Smooth muscle cell of the brain vasculature (primary cell): ENCODE results near the gene SNRPA1.

Experiments
- DNase-seq: peaks from one replicate; pipeline ENCODE4 v3.0.0-alpha.2; 2012; ENCODE audit warnings: low read depth, low spot score

SNRPA1 gene

DNA sequence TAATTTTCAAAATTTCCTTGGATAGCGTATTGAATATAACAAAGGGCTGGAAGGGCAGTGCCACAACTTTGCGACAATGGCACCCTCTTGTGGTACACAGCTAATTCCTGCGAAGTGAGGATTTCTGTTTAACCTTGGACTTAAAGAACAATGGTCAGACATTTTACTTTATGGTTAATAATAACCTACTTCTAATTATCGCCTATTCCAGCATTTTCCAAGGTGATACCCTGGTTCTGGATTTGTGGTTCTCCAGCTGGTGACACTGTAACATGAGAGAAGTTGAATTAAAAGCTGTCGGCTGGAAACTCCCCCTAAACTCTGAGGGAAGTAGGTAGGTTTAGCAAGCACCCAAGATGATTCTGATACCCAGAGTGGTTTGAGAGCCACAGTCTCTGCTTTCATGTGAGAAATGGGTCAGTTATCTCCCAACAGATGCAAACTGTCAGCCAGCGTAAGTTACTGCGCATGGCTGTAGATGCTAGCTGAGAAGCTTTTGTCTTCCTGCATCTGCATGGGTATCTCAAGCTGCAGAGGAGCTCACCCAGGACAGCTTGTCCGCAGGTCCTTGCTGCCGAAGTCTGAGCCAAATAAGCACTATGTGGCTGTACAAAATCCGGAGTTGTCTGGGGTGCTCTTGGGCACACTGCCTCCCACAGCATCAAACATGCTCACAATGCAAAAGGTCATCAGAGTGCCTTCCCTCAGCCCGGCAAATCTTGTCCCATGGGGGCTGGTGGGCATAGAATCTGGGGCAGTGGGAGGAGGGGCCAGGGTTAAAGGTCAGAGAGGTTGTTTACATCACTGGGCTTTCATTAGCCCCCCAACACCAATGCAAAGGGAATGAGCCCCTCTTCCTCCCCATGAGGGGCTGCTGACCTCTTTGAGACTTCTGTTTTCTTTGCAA is 36.6 kb downstream of the SNRPA1 start:
- peak; percentile 67 for DNase-seq

DNA sequence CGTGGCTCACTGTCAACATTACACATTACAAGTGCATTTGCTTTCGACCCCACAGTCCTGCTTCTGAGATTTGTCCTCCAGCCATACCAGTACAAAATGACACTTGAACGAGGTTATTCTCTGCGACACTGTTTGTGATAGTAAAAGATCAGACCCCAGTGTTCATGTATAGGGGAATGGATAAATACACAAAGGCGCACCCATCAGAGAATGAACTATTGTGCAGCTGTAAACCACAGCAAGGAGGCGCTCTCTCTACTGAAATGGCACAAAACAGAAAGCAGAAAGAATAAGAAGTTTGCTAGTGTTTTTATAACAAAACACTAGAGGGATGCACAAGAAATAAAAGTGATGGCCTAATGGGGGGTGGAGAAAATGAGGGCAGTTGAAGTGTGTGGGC is 38.3 kb downstream of the SNRPA1 start:
- no peak for DNase-seq

DNA sequence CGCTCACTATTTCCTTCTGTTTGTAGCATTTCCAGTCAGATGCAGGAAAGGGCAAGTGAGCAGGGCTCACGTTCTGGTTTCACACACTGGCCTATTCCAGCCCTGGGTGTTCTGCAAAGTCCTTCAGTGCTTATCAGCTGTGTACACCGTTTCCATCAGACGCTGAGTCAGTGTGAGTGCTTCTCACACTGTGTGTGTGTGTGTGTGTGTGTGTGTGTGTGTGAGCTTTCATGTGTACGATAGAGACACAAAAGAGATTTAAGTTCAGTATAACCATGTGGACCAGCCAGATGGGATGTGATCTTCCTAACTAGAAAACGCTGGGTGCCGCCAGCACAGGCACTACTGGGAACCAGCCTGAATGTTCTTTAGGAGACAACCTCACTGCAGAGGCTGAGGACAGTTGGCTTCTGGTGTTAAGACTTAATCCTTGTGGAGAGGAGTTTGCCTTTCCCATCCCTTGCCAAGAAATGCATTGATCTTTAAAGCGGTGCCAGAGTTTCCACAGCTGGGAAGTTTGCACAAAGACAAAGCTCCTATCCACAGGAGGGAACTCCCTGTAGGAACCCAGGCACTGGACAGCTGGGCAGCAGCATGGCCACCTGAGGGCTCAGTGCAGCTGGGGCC is 39.3 kb downstream of the SNRPA1 start:
- peak; percentile 69 for DNase-seq

DNA sequence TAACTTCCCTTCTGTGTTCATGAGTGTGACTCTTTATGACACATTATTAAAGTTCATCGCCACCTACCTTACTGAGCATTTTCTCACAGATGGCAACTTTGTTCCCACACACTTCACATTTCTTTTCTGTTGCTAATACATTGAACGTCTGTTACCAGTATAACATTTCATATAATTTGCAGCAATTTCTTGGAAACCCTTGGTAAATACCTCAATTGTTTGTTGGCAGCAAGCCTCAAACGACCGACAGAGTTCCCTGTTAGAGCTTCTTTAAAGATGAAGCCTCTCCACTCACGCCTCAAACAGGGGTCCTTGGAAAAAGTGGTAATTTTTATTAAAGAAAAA is 40.0 kb downstream of the SNRPA1 start:
- no peak for DNase-seq

DNA sequence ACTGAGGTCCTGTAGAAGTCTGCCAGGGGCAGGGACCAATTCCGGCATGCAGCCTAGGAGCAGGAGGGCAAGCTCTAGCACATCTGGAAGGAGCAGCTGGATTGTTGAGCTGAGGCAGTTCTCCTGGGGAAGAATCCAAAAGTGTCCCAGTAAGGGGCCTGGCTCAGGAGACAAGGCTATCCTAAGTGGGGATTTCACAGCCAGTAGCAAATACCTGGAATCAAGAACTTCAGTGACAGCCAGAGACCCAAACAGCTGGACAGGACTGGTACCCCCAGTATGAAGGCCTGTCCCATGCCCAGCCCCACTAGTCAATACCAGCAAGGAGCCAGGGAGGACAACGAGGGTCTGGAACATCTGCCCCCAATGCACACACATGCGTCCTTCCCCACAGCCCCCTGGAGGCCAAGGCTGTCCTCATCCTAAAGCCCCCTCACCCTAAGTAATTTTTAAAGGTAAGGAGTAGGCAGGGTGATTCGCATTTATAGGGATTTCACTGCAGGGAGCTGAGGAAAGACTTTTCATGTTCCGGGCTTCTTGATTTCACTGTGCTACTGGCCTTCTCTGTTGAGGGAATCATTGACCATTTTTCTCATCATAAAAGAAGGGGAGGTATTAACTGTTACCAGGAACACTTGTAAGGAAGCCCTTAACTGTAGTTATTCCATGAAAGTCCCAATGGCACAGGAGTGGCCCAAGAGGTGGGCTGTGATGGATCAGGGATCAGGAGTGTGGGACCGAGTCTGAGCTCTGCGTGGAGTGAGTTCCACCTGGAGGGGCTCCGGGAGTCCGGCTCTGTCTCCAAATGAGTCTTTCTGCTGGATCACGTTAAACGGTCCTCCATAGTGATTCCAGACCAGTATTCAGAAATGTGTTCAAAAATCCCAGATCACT is 40.6 kb downstream of the SNRPA1 start:
- no peak for DNase-seq

DNA sequence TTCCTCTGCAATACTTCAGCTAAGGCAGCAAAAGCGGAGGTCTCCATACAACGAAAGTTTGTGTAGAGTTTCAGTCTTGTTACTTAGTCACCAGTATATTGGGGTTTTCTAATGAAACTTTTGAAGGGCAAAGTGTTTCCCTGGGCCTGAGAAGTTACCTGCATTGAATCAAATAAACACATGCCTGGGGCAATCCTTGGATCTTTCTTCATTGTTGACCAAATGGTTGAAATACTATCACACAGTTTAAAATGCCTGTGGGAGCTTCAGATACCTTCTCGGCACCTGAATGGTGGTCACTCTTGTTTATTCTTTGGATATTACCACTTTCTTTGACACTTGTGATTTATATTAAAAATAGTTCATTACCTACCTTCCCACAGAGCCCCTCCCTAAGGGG is 42.2 kb downstream of the SNRPA1 start:
- DNase-seq: no peak

DNA sequence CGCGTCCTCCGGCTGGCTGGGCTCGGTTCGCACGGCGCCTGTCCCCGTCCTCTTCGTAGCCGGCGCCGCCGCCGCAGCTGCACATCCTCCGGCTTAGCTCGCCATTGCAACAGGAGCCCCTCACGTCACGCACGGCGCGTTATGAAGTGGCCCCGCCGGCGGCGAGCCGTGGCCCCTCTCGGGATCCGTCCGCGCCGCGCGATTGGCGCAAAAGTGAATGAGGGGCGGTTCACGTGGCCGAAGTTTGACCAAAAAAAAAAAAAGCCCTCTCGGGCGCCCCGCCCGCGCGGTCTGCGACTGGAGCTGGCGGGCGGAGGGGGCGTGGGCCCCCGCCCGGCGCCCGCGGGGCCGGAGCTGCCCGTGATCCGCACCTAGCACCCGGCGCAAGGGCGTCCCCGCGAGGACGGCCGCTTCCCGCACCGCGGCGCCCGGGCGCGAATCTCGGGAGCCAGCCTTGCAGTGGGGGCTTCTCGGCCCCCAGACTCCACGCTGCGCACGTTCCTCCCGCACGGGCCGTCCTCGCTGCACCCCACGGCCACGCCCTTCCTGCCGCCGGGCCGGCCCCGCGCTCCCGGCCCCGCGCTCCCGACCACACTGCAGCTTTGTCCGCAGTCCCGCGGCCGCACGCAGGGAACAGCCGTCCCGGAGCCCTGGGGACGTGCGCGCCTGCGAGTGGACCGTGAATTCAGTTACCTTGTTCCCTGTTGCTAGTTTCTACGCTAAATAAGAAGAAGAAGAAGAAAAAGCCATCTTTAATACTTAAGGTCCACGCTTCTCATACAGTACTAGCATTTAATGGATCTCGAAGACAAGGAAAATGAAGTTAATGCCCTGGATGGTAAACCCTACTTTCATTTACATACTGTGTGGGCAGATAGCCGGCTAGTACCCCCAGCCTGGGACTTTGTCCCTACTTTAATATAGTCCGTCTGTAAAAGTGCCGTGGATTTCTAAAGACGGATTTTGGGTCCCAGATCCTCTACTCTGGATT is 42.9 kb downstream of the SNRPA1 start, which contains the start of gene CHSY1:
TSS of gene CHSY1 (minus strand) at position 219 of the 991 bp plus-strand sequence. CDS start 592 bp downstream, outside the sequence.
- DNase-seq: peak; percentile 86

DNA sequence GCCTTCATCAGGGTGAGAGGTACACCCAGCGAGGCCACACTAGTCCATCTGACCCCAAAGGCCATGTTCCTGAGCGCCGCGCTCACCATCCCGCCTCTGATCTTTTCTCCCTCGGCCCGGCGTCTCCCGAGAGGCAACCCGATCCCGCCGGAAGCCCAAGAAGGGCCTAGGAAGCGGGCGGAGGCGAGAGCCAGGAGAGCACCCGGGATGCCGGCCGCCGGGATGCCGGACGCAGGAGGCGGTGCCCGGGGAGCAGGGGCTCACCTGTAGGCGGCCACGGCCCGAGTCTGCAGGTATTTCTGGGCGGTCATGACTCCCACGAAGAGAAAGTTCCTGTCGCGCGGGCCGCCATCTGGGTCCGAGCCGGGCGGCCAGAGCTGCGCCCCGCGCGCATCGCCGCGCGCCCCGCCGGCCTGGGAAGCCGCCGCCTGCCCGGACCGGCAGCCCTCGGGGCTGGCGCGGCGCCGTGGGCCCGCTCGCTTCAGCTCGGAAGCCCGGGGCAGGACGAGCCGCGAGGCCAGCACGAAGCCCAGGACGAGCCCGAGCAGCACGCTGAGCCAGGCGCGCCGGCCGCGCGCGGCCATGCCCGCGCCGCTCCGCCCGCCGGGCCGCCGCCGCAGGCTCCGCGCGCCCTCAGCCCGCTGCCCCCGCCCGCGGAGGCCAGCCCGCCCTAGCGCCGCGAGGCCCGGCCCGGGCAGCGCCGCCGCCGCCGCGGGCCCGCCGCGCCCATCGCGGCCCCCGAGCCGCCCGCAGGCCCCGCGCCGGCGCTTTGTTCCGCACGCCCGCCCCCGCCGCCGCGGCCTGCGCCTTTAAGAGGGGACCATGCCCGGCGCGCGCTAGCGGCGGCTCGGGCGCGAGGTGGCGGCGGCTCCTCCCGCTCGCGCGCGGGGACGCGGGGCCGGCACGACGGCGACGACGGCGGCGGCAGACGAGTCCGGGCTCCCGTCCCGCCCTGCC is 43.9 kb downstream of the SNRPA1 start:
- DNase-seq: no peak

DNA sequence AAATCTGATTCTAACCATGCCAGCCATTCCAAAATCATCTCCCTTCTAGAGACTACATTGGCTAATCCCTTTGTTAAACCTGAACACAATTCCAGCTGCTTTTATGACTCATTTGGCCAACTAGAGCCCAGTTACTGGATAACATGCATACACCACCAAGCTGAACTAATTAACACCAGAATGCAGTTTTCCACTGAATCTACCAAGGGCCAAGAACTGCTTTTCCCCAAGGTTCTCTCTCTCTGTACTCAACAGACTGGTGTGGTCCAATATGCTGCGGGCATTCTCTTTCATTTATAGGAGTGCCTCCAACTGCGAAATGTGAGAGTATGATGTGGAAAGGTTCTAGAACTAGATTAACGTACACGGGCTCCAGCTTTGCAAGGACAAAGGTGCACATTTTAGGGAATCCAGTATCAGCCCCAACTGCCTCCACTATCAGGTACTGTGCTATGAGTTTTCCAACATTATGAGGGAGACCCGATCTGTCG is 44.7 kb downstream of the SNRPA1 start:
- DNase-seq: no peak

DNA sequence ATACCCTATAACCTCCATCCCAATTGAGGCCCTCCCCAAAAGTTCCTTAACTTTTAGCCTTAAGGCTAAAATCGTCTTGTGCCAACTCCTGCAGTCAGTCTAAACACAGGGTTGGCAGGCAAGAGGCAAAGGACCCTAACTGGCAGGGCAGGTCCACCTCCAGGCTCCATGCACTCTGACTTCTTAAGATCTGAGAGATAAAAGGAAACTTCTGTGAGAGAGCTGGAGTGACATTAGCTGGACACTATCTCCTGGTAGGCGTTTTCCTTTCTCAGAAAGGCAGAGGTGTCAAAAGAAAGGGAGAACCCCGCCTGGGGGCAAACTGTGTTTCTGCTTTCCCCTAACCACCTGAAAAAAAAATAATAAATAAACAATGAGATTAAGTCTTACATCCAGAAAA is 46.8 kb downstream of the SNRPA1 start:
- DNase-seq: no peak

DNA sequence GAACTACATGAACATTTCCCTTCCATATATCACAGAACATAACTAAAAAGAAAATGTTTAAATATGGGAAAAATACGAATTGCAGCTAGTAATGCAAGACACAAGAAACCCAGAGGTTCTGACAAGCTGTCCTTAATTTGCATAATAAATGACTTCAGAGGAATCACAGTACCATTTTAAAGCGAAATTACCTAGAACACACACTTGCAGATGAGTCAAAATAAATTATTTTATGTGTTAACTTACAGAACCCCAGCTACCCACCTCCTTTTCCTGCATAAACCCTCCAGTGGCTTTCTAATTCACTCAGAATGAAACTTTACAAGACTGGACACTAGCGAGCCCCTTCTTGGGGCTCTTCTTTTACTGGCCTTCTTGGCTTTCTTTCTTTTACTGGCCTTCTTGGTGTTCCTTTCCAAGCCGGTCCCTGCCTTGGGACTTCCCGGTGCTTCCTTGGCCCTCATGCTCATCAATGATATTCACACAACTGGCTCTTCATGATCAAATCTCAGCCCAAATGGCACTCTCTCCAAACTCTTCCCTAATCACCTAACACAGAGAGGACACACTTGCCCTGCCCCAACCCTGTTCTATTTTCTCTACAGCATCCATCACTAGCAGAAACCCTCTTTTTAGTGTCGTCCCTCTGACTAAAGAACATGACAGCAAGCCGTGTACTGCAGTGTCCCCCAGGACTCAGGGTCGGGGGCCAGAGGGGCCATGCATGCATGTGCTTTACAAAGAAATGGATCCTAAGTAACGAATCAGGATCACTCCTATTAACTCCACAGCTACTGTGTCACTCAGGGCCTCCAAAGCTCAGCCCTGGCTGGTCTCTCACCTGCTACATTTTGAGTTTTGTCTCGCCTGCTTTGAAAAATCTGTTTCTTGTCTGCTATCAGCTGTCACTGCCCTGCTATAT is 48.0 kb downstream of the SNRPA1 start:
- no peak for DNase-seq

DNA sequence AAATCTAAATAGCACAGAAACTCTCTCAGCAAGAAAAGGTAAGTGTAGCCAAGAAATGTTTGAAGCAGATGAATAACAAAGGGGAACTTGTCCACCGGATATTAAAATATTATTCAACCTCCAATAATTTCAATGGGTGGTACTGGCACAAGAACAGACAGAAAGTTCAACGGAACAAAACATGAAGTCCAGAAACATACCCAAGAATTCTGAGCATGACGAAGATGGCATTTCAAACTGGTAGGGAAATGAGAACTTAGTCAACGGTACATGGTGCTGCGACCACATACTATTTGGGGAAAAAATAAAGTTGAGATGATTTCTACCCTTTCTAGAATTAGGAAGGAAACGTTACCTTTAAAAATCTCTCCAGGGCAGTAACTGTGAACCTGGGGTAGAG is 48.7 kb downstream of the SNRPA1 start:
- DNase-seq: no peak

DNA sequence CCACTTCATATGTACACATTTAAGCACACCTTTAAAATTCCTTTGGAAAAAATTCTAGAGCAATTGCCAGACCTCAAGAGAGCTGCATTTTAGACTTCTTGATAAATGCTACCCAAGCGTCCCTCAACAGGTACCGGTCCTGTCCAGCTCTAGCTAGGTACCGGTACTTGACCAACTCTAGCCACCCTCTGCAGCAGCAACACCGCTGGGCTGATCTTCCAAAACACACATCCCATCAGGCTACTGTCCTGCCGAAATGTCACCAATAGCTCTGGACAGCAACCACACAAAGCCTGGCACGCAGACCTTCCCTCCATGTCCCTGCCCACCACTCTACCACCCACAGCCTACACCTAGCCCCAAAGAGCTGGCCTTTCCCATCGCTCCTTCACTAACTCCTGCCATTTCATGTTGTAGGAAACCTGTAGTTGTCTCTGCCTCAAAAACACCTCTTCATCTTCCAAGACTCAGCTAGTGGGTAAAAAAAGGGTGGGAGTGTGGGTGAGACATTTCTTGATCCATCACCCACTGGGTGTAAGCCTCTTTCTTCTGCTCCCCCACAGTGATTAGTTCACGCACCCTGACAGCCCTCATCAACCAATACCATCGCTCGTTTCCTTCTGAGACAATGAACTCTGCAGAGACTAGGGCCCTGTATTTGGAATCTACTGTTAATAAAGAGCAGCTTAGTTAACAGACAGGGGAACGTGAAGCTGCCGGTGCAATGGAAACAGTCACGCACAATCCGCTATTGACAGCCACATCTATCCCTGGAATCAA is 50.0 kb downstream of the SNRPA1 start:
- DNase-seq: no peak

DNA sequence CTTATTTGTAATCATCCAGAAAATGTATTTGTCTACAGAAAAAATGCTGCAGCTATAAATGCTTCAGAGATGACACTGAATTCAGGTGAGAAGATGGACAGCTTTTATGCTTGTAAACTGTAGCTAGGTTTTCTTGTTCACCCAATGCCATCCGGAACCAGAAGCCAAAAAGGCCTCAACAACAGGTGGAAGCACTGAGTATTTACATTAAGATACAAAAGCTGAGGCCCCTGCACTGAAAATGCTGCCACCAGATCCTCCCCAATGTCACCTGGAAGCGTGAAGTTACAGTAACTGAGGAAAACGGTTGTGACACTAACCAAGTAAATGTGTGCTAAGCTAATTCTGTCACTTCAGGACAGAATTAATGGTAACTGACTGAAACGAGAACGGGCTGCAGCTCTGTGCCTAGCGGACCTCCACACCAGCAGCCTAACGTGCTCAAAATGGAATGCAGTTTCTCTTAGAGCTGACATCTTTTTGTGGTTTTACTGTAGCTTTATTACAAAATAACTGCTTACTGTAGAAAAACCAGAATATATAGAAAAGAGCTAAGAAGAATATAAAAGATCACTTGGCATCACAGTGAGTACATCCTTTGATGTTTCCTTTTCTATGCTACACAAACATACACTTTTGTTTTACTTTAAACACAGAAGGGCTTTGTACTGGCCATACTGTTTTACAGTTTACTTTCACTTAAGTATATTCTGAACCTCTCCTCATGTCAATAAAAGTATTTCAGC is 50.8 kb downstream of the SNRPA1 start:
- DNase-seq: no peak

DNA sequence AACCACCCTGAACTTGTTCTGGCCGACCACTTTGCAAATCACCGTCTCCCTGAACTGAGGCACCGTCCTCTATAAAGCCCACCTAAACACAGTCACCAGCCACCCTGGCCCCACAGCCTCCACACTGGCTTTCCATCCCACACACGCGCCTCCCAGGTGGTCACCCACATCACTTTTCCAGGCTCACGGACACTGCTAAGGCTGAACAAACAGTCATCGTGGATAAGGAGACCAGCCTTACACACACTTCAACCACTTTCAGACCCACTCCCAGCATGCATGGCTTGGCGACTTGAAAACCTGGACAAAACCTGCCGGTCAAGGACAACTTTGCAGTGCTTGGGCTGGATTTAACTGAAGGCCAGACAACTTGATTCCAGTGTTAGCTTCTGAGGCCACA is 51.6 kb downstream of the SNRPA1 start:
- no peak for DNase-seq

DNA sequence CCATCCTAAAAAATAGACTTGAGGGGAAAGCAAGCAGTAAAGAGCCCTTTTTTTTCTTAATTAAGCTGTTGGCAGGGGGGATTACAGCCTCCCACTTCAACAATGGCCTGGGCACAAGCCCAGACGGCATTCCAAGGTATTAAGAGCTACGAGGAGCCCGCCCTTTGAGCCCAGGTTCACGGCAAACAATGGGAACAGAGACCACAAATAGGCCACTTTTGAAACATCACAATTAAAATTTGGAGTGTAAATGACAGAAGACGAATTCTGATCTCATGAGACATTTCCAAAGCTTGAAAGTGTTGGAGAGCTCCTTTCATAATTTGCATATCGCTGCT is 52.1 kb downstream of the SNRPA1 start:
- no peak for DNase-seq
